HG03460 (cell line): Measurements from ENCODE around the gene DMTF1.
A peak's percentile ranks its signal among the peaks of the same experiment; 100 is the strongest.

Source experiments
- ATAC-seq: cut with Tn5 transposase; IDR thresholded peaks from one replicate; pipeline ENCODE4 v1.9.1; 2021; ENCODE audit not compliant: unreplicated experiment

Gene DMTF1

DNA sequence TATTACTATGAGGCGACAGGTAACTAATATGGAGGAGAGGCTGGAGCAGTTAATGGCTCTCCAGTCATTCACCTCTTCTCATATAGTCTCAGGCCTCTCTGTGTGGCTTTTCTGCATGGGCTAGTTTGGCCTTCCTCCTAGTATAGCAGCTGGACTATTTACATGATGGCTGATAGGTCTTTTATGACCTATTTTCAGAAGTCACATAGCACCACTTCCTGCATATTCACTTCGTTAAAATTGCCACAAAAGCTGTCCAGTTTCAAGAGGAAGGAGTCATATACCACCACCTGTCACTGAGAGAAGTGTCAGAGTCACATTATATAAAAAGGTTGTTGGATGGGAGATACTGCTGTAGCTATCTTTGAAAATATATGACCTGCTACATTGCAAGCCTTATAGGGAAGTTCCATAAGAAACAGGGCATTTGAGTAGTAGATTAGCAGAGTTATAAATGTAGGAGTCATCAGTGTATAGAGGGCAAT lies 8.0 kb upstream of the DMTF1 start:
- ATAC-seq: peak; percentile 96

- no peak for ATAC-seq
Observed at GRCh38 chr7:87146740-87147386, 5.4 kb upstream of the DMTF1 start.

DNA sequence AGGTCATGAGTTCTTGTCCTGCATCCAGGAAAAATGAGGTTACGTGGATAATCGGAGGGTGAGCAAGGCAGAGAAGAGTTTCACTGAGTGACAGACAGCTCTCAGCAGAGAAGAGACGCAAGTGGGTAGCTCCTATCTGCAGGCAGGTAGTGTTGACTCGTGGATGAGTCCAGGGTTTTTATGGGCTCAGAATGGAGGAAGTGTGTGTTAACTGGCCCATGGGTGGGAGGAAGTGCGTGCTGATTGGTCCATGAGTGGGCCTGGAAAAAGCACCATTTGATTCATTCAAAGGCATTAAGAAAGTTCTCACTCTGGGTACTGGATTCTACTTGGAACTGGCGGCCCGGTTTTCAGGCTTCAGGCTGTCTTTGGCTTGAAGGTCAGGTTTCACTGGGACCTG lies 4.8 kb upstream of the DMTF1 start:
- ATAC-seq: no peak

- ATAC-seq: no peak
Observed at GRCh38 chr7:87148332-87148955, 3.8 kb upstream of the DMTF1 start.

DNA sequence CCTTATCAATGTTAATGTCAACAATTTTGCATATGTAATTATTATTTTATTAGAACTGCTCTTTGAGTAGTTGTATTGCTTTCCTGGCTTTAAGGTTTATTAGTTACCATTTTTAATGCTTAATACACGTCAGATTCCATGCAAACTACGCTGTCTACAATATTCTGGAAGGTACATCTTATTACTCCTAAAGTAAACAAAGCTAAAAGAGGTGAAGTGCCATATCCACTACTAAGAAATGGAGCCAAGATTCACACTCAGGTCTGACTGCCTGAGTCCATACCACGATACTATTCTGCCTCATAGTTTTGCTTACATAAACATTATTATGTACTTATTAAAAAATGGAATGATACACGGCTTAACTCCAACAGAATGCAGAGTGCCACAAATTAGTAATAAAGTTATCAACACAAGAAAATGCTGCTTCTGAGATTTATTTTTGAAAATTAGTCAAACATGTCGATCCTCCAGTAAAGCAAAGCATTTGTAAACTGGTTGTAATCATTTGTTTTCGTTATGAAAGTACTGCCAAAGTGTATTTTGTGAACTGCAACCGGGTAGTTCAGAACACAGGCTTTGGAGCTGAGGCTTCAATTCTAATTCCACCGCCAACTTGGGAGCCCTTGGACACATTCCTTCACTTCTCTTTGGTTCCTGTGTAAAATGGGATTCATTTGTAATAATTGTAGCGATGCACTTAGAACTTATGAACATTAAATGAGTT lies 1.1 kb upstream of the DMTF1 start:
- no peak for ATAC-seq

DNA sequence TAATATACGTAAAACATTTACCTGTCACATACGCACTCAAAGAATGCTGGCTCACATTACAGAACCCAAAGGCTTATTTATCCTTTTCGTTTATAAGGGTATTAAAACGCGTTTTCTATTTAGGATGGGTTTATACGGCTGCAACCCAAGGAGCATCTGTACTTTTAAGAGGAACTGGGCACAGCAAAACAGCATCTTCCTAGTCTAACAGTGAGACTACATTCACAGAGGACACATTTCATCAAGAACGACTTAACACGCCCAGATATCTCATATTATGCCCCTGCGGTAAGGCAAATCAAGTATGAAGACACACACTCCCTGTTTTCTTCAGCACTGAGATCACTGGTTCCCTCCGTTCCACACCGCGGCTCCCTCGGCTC lies 533 bp upstream of the DMTF1 start:
- peak; percentile 36 for ATAC-seq

- ATAC-seq: peak; percentile 18
Observed at GRCh38 chr7:87152897-87153641, 816 bp downstream of the DMTF1 start.

DNA sequence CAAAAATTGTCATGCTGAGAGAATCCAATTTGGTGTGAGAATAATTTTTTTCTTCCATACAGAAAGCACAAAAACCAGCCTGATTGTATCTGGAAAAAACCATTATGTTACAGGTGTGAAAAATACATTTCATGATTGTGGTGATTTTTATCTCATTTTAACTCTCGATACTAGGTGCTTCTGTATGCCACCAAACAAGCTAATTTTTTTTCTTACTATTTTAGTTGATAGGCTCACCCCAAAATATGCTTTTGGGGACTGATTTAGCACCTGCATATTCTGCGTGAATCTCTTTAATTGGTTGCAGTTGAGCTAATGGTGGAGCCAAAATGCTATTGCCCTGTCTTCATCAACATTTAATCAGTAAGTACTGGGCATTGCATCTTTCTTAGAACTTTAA lies 1.9 kb downstream of the DMTF1 start:
- ATAC-seq: no peak

DNA sequence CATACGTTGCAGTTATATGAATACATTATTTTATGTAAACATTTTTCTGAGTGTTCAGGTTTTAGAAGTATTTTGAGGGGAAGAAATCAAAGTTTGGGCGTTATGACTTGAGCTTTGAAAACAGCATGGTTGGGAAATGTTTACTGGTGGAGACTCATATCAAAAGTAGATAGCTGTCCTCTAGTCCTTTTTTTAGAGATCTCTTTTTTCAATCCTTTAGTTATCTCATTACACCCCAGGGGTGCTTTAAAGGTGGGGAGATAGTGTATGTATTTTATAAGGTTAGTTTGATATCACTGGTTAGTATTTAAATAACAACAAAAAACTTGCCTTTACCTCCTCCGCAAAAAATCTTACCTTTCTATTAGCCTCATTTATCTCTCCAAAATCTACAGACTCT lies 2.3 kb downstream of the DMTF1 start:
- no peak for ATAC-seq

GRCh38 chr7:87155788-87156187 lies 3.5 kb downstream of the DMTF1 start:
- no peak for ATAC-seq

GRCh38 chr7:87156709-87157108 lies 4.5 kb downstream of the DMTF1 start:
- no peak for ATAC-seq

- ATAC-seq: no peak
Observed at GRCh38 chr7:87159538-87159937, 7.3 kb downstream of the DMTF1 start.

DNA sequence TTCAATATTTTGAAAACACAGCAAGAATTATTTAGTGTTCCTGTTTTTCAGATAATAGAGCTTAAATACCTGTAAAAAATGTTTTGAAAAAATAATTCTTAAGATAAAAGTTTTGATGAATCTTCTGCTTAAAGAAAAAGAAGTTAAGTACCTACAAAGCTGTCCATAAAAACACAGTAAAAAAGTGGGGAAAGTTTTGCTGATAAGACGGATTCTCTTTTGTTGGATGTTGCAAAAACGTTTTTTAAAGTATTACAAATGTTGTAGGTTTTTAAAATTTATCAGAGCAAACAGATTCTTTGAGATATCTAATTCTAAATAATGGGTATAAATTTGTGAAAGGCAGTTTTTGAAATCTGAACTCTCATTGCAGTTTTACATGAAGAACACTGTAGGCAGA lies 12.2 kb downstream of the DMTF1 start:
- no peak for ATAC-seq

- no peak for ATAC-seq
Observed at GRCh38 chr7:87170828-87171227, 18.6 kb downstream of the DMTF1 start.

DNA sequence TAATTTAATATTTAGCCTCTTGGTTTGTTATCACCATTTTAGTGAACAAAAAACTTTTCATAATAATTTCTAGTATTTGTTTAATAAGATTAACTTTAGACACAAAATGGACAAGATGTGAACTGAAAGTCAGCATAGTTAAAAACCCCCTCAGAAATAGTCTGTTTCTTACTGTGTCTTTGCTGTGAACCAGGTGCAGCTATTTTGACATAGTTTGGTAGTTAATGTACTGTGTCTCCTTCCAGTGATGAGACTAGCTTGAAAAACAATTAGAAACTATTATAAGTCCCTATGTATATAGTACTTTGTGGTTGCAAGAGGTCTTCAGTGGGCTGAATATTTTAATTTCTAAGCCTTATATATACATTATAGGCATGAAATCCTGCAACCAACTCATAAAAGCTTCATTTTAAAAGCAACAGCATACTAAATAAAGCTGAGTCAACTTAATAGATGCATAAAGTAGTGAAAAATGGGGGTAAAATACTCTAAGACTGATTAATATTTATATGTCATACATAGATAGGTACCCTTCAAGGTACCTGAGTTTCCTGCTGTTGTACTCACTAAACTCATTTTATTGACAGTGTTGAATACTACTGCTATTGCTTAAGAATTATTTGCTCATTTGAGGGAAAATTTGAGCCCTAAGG lies 19.2 kb downstream of the DMTF1 start:
- no peak for ATAC-seq

GRCh38 chr7:87173471-87173870 lies 21.2 kb downstream of the DMTF1 start:
- no peak for ATAC-seq

- ATAC-seq: no peak
Observed at GRCh38 chr7:87178320-87178719, 26.1 kb downstream of the DMTF1 start.

DNA sequence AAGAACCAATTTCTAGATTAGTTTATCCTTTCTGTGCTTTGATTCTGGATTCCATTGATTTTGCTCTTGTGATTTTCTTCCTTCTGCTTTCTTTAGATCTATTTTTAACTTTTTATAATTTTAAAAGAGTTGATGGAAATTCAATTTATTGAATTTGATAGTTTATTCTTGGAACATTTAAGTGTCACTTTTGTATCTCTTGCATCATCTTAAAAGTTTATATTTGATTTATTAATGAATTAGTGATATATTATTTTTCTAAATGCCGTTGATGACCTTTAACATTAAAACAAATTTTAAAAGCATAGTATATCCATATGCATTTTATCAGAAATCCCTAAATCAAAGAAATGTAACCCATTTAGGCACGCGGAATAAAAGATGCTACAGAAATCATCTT lies 26.9 kb downstream of the DMTF1 start:
- ATAC-seq: no peak

- no peak for ATAC-seq
Observed at GRCh38 chr7:87187120-87187519, 34.9 kb downstream of the DMTF1 start.

DNA sequence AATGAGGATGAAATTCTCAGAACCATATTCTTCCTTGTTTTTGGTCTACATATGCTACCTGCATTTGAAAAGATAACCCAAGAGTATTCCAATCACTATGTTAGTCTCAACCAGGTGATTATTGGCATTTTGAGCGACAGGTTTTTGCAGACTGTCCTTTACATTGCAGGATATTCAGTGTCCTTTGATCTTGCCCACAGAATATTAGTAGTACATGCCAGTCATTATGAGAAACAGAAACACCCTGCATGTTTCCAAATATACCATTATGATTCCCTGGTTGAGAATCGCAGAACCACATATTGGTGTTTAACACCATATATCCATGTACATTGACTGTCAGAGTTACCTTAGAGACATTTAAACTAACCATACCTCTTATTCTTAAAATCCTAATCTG lies 36.7 kb downstream of the DMTF1 start:
- ATAC-seq: no peak

- ATAC-seq: no peak
Observed at GRCh38 chr7:87190783-87191182, 38.5 kb downstream of the DMTF1 start.
